Effector CD8-positive, alpha-beta T cell (primary cell): Measurements from ENCODE around the gene ARHGAP31.
A peak's percentile ranks its signal among the peaks of the same experiment; 100 is the strongest.
"Not testable (repeated sequence)": the region's sequence is repeated elsewhere in the genome, so short reads cannot be mapped to it uniquely, and the experiment has no call there.

Experiments
- DNase-seq: peaks from one replicate; lab custom pipeline; 2025; lab: John Stamatoyannopoulos, UW

ARHGAP31 gene

DNA sequence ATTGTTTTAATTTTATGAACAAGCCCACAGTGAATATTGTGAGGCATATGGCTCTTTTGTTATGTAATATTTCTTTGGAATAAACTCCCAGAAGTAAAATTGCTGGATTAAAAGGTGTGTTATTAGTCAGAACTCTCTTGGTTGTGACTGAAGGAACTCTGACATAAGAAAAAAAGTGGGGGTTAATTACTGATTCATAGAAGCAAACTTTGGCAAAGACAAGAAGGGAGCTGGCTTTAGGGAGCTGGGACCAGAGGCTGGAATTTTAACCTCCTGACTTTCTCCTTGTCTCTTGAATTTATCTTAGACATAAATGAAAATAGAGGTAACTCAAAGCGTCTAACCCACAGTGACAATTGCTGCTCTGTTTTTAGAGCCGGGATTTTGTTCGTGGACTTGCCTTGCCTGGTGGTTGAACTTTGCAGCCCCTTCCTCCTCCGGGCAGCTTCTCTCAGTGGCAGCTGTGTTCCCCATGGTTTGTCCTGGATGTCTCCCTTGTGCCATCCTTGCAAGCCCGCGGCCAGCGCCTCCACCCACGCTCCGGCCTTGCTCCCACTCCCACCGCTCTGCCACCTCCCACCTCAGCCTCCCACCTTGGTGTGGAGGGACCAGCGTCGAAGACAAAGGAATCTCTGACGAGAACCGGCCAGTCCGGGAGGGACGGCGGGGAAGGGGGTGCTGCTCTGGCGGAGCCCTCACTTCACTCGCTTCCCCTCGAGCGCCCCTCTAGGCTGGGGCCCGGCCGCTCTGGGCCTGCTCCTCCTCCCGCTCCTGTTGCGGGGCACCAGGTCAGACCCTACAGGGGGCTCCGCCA lies 28.0 kb downstream of the ARHGAP31 start:
- DNase-seq = no peak

DNA sequence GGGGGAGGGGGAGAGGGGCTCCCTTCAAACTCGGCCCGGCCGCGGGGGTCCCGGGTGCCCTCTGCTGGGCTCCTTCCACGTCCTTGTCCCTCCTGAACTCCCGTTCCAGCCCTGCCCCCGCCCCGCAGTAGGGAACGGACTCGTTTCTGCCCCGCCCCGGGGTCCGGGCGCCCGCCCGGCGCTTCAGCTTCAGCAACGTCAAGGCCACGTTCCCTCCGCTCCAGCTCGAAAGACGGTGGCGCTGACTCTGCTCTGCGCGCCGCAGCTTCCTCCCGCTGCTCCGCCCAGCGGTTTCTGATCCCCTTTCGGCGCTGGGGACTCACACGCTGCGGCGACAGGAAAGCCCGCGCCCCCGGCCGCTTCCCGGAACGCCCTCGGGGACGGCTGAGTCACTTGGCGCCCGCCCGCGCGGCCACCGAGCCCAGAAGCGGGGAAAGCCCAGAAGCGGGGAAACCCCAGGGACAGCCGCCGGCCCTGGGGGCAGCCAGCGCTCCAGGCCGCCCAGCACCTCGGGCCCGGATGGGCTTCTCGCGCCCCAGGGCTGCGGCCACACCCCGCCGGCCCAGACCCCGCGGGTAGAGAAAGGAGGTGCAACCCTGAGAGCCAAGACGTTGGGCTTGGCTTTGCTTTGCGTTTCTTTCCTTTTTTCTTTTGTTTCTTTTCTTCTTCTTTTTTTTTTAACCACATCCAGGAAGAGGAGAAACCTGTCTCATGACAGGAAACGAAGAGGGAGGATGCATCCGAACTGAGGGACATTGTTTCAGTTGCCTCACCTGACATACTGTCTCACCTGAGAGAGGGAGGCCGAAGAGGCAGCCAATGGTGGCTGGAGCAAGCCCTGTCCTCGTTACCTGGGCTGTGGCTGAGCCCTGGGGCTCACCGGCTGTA lies 28.9 kb downstream of the ARHGAP31 start:
- DNase-seq = peak; percentile 76

DNA sequence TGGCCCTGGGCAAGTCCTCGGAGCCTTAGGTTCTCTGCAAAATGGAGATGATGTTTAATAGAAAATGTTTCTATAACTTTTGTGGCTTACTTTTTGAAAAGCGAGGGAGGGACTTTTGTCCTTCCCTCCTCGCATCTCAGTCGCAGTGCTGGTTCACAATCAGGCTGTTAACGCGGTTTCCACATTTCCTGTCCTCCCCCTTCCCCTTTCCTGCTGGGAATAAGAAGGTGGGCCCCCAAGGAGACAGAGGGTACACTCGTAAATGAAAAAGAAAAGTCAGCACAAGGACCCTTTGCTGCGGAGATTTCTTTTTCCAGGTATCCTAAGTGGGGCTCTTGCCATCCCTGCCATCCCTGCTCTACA lies 29.5 kb downstream of the ARHGAP31 start:
- no peak for DNase-seq

DNA sequence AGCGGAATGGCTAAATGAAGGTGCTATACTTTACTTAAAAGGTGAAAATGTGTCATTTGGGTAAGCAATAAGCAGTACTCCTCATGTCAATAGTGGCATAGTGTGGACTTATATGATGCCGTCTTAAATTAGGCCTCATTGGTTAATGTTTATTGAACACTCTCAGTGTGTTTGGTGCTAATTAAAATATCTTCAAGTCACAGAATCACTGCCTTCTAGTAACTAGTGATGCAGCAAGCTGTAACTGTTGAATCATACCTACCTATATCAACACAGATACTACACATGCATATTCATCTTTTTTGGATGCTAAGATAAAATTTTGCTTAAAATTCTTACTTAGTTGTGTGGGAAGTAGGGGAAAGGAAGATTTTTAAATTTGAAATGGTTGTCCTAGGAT lies 30.7 kb downstream of the ARHGAP31 start:
- no peak for DNase-seq

DNA sequence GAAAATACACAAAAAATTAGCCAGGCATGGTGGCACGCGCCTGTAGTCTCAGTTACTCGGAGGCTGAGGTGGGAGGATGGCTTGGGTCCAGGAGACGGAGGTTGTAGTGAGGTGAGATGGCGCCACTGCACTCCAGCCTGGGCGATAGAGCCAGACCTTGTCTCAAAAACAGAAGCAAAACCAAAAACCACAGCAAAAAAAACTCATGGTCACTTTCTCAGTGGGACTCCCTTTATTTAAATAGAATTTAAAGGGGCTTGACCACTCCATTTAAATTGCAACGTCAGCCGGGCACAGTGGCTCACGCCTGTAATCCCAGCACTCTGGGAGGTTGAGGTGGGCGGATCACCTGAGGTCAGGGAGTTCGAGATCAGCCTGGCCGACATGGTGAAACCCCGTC lies 32.8 kb downstream of the ARHGAP31 start:
- no peak for DNase-seq

DNA sequence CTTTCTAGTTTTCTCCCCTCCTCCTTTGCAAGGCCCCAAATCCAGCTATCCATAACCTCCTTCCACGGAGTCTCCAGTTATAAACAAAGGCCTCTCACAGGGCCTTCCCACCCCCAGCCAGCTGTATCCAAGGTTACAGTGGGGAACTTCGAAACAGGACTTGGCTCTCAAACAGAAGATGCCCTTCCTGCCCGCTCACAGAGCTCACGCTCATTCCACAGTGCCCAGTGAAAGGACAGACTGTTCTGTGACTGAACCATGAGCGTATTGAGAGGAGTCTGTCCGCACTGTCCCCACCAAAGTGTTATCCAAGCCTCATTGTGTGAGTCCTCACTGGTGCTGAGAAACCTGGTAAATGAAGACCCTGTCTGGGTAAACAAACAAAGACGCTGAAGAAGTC lies 35.4 kb downstream of the ARHGAP31 start:
- DNase-seq = no peak

DNA sequence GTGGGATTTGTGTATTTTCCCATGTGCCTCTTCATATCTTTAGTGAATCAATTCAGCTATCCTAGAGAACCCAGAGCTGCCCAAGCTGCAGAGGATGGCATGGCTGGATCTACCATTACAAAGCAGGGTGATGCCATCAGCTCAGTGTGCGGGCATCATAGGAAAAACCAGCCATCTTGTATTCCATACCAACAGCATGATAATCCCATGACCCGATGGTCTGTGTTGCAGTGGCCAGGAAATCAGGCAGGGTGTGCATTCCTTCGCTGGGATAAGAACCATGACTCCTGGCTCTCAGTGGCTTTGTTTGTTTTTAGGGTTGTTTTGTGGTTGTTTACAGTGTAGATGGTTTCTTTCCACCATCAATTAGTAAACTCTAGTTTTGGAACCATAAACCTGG lies 36.0 kb downstream of the ARHGAP31 start:
- no peak for DNase-seq

DNA sequence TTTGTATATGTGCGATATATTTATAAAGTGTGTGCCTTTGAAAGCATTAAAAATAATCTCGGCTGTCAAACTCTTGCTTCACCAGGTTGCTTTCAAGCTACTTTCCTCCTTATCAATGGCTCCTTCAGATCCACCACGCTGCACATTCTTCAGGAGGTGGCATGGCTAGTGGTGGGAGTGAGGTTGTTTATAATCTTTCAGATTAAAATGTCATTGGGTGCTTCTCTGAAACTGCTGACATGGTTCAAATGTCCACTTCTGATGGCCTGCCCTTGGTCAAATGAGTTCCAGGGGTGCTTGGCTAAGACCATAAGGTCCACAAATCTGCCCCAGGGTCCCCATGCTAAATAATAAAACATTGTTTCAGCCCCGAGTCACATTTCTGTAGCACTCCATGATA lies 36.7 kb downstream of the ARHGAP31 start:
- no peak for DNase-seq

DNA sequence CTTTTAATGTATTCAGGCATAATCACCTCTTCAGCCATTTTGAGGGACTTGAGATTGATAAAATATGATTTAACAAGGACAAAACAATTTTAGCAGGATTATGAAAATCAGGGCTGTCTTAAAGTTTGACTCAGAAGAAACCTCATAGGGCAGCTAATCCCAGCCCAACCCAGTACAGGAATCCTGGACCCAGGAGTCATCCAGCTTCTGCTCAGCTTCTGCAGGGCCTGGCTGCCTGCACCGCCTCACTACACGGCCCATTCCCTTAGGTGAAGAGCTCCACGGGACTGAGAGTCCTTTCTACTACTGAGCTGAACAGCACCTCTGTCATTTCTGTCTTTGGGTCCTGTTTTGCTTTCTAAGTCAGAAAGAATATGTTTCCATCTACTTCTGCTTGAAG lies 37.5 kb downstream of the ARHGAP31 start:
- DNase-seq = no peak

DNA sequence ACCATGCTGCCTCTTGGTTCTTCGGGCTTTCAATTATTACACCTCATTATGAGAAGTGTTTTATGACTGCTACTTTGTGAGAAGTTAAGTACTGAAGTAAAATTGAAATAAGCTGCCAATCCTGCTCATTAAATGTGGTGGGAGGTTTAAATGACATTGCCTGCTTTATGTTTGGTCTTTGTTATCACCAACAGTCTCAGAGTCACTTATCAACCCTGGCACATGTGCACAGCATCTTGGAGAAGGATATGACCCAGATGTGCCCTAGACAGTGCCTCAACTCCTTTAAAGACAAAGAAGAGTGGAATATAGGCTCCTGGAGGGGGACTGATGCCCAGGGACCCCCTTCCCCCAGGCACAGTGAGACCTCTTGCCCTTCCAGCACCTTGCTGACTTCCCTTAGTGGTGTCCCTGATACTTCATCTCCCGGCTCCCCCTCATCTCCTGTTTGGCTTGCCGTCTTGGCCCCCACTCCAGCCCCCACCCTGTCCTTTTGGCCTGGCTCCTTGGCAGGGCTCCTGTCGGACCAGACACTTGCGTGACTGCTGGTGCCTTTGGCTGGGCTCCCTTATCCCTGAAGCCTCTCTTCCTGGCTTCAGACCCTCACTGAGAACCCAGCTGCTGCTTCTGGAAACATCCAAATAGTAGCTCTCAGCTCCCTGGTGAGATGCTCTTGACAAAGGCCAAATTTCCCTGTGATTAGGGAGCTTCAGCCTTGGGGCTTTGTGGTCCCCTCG lies 39.8 kb downstream of the ARHGAP31 start:
- no peak for DNase-seq

DNA sequence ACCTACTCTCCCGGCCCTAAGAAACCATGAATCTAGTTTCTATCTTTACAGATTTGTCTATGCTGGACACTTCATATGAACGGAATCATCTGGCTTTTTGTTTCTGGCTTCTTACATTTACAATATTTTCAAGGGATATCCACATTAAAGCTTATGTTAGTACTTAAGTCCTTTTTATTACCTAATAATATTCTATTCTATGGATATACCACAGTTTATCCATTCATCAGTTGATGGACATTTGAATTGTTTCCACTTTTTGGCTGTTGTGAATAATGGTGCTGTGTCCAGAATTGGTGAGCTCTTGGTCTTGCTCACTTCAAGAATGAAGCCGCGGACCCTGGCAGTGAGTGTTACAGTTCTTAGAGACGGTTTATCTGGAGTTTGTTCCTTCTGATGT lies 42.6 kb downstream of the ARHGAP31 start:
- DNase-seq = no peak

DNA sequence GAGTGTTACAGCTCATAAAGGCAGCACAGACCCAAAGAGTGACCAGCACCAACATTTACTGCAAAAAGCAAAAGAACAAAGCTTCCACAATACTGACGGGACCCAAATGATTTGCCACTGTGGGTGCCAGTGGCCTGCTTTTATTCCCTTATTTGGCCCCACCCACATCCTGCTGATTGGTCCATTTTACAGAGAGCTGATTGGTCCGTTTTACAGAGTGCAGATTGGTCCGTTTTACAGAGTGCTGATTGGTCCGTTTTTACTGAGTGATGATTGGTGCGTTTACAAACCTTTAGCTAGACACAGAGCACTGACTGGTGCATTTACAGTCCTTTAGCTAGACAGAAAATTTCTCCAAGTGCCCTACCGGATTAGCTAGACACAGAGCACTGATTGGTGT lies 43.2 kb downstream of the ARHGAP31 start:
- not testable (repeated sequence) for DNase-seq

DNA sequence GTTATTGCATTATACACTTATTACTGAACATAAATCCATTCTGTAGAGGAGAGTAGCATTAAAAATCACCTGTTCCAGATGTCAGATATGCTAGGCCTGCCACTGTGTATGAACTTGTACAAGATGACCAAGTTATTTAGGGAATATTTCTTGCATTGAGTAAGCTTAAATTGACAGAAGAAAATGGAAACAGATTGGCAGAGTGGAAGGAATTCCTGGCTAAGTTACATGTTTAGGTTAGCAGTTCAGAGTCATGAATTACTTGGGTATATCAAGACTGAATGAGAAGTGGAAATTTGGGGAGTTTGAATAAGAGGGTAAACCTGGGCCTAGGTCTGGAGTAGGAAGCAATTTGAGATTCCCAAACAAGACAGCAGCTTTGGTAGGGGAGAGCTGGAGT lies 44.6 kb downstream of the ARHGAP31 start:
- DNase-seq = no peak

DNA sequence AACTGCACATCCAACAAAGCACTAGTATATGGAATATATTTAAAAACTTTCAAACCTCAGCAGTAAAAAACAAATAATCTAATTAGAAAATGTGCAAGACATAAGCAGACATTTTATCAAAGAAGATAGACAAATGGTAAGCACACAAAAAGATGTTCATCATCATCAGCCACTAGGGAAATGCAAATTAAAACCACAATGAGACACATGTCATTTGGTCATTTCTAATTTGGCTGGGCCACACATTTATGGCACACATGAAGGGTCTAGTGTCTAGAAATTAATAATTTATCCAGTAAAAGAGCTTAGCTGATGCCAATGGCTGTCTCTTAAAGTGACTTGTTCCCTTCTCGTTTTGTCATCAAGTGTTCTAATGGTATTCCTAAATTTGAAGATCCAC lies 45.8 kb downstream of the ARHGAP31 start:
- no peak for DNase-seq

DNA sequence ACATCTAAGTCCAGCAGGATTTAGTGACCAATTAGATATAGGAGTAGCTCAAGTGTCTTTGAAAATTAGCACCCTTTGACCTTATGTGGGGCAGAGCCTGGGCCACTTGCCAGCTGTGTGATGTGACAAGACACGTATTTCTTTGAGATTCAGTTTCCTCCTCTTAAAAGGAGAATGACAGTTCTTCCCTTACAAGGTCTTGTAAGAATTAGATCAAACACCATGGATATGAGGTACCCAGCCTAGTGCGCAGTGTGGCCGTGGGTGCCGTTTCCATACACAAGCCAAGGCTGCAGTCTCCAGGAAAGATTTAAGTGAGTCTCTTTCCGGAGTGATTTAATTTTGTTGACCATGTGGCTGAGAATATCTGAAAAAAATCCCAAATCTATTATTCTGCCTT lies 46.3 kb downstream of the ARHGAP31 start:
- no peak for DNase-seq

DNA sequence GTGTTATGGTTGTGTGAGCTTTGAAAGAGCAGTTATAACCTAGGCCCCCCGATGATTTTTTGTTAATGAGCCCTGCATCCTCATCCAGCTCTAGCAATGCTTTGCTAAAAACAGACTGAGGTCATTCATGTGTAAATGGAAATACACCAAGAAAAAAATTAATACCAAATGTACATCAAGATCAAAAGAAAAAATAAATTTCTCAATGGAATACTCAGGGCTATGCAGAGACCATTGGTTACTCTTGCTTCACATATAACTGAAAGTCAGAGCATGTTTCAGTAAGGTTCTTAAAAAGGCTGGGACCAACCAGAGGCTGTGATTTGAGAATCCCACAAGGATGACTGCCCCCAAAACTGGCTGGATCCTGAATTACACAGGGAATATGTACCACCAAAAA lies 48.0 kb downstream of the ARHGAP31 start:
- DNase-seq = no peak

DNA sequence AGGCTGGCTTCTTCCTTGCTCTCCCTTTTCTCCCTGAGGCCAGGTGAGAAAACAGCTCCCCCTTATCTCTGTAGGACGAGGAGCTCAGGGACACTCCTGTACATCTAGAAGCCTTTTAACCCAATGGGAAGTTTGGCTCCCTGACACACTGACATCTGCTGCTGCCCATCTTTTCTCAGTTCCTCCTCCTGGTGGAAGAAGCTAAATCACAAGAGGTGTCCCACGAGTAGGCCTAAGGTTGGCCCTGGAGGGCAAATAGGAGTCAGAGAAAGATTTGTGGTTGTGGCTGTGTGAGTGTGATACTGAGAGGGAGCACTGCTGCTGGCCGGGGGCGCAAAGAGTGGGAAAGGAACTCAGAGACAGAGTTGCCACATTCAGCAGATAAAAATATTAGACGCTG lies 49.5 kb downstream of the ARHGAP31 start:
- no peak for DNase-seq

DNA sequence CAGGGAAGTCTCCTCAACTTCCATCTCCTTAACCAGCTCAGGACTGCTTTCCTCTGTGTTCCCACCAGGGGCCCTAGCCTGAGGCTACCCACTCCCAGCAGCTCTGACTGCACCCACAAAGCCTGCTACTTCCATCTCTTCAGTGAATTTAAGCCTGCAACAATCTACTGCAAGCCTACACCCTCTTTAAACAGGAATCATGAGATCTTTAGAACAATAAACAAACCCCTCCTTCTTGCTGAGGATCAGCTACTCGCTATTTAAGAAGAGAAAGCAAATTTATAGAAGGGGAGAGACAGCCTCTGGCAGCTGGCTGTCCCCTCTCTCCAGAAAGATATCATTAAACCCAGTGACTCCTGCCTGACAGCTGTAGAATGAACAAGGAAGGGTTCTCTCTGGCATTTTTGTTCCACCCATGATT lies 51.9 kb downstream of the ARHGAP31 start:
- DNase-seq = no peak

DNA sequence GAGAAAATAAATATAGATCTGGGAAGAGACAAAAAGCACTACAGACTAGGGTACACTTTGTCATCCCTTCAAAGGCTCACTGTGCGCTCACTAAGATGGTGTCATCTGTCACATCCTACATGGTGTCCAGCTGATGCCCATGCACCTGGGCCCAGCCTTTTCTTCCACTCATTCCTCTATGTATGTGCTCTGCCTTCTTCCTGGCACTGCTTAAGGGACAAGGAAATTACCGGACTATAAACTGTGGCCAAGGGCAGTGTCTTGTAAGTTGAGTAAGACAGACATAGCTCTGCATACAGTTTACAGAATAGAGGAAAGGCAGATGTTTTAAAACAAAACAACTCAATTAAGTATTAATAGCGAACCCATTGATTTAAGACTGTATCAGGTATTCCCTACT lies 52.9 kb downstream of the ARHGAP31 start:
- DNase-seq = no peak

DNA sequence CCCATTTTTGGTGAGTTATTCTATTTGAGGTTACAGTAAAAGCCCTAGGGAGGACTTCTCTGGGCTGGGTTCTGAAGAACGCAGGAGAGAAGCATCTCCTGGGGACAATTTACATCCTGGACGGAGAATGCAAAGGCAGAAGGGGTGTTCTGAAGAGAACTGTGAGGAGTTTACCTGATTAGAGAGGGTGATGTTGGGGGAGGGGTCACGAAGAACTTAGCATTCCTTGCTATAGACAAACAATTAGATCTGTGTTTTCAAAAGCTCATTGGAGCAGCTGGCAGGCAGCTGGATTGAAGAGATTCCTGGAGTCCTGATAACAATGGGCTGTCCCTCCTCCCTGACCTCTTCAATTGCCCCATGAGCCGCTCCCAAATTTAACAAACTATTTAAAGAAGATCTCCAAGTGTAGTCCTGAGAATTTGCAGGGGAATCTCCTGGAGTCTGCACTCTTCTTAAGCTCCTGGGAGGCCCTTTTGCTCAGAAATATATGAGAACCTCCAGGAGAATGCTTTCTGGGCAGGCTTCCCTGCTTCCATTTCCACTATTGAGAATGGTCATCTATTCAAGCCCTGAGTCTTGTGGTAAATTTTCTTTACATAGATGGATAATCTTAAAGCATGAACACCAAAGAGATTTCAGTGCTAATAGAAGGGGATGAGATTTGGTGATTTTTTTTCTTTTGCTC lies 55.3 kb downstream of the ARHGAP31 start:
- no peak for DNase-seq

DNA sequence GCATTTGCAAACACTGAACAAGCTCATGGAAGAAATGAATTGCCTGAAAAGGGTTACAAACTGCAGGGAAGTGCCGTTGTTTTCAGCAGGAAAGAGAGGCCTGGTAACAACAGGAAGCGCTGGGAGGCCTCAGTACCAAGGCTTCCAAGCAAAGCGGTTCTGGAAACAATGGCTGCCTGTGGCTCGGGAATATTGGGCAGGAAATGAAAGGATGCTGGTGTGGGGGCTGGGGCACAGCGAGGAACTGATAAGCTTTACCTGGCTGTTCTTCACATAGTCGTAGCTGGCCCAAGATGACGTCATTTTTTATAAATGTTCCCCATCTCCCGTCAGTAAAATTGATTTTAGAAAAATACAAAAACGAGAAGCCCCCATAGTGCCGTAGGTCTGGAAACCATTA lies 55.9 kb downstream of the ARHGAP31 start:
- DNase-seq = no peak

DNA sequence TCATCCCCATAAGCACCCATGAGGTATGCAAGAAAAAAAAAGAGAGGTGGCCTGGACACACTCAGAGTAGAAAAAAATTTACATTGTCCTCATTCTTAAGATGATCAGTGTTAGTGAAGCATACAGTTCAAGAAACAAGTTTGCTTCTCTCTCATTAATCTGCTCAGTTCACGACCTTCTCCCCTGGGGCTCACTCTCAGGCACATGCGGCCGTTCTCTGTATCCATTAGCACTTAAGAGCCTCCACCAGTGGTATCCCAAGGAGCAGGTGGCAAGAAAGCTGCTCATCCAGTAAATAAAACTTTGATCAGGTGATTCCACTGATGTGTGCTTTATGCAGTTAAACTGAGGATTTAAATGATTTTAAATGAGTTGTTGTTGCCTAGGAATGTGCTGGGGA lies 57.4 kb downstream of the ARHGAP31 start:
- DNase-seq = no peak
